ENCODE data around the gene TINAG. TPM values are rescaled to one million over a fixed set of nuclear protein-coding genes. Genes with fewer than 3 reads are reported as not detected.

TINAG gene
- total RNA-seq, 4 donors from 2014 or later = not detected

DNA sequence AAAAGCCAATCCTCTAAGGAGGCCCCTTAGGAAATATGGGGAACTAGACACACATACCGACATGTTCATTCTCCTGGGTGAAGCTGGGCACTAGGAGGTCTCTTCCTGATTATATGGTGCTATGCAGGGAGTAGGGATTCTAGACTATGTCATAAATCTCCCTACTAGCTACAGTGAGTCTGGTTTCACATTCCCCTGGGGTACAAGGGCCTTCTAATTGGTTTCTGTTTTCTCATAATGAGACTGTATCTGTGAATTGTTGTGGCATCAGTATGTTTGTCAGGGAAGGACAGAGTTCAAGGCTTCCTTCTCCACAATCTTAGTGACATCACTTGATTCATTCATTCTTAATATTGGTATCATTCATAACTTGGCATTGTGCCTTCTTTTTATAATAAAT, 103.5 kb downstream of the TINAG start:
- Histone ChIP-seq H3K4me1 (no peaks in the 10 kb centered on the region), H3K4me3 (no peak overlapping the region), H3K27ac (replicated peaks in 1 of 4) (no peak overlapping the region), H3K36me3 (no peaks in the 10 kb centered on the region), H3K27me3 (no peaks in the 10 kb centered on the region), H3K9me3 (no peaks in the 10 kb centered on the region)
- TF ChIP-seq POLR2A (IDR thresholded peaks at IDR 0.05; ENCODE audit: low read depth) (no peak), POLR2AphosphoS5 (IDR thresholded peaks at IDR 0.05) (no peak), EP300 (IDR thresholded peaks at IDR 0.05) (no peak)
- TF ChIP-seq, protein P1, sequence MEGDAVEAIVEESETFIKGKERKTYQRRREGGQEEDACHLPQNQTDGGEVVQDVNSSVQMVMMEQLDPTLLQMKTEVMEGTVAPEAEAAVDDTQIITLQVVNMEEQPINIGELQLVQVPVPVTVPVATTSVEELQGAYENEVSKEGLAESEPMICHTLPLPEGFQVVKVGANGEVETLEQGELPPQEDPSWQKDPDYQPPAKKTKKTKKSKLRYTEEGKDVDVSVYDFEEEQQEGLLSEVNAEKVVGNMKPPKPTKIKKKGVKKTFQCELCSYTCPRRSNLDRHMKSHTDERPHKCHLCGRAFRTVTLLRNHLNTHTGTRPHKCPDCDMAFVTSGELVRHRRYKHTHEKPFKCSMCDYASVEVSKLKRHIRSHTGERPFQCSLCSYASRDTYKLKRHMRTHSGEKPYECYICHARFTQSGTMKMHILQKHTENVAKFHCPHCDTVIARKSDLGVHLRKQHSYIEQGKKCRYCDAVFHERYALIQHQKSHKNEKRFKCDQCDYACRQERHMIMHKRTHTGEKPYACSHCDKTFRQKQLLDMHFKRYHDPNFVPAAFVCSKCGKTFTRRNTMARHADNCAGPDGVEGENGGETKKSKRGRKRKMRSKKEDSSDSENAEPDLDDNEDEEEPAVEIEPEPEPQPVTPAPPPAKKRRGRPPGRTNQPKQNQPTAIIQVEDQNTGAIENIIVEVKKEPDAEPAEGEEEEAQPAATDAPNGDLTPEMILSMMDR (IDR thresholded peaks at IDR 0.05) = no peak
- no CpG with 5 or more reads among the region's 1 CpG for WGBS
- intact Hi-C loops (cut with DNase I) = no loop called here
- DNase-seq (ENCODE audit: extremely low spot score) = no peak

DNA sequence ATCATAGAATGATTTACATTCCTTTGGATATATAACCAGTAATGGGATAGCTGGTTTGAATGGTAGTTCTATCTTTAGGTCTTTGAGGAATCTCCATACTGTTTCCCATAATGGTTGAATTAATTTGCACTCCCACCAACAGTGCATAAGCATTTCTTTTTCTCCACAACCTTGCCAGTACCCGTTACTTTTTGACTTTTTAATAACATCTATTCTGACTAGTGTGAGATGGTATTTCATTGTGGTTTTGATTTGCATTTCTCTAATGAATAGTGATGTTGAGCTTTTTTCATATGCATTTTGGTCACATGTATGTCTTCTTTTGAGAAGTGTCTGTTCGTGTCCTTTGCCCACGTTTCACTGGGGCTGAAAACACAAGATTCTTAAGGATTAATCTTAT, 107.3 kb downstream of the TINAG start:
- H3K4me1 ChIP-seq = no peaks in the 10 kb centered on the region
- H3K27ac ChIP-seq (replicated peaks in 1 of 4) = no peak overlapping the region
- 83% methylated on average over 3 of the region's 3 CpGs for WGBS
- no peaks in the 10 kb centered on the region for H3K27me3 ChIP-seq
- DNase-seq (ENCODE audit: extremely low spot score) = no peak
- intact Hi-C loops (cut with DNase I) = no loop called here
- TF ChIP-seq POLR2AphosphoS5 (IDR thresholded peaks at IDR 0.05) (no peak), EP300 (IDR thresholded peaks at IDR 0.05) (no peak), POLR2A (IDR thresholded peaks at IDR 0.05; ENCODE audit: low read depth) (no peak)
- TF ChIP-seq, protein P1 (IDR thresholded peaks at IDR 0.05) = no peak
- H3K4me3 ChIP-seq = no peak overlapping the region
- H3K36me3 ChIP-seq = no peaks in the 10 kb centered on the region
- H3K9me3 ChIP-seq = no peaks in the 10 kb centered on the region

DNA sequence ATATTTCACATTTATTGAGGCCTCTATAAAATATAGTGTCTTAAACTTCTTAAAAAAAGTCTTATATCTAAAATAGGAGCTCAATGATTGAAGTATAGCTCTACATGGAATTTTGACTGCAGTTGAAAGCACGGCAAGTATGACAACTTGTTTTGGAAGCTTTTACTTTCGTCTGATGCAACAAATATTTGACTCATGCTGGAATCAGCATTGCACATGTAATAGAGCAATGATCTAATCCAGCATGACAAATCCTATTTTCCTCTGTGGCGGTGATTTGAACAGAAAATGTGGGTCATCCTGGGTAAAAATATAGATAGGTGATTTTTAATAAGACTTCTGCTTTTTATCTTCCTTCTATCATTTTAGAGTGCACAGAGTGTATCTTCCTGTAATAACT, 111.6 kb downstream of the TINAG start:
- TF ChIP-seq POLR2A (IDR thresholded peaks at IDR 0.05; ENCODE audit: low read depth) (no peak), POLR2AphosphoS5 (IDR thresholded peaks at IDR 0.05) (peak in 1 of 2 donors; percentile 9), EP300 (IDR thresholded peaks at IDR 0.05) (no peak)
- TF ChIP-seq, protein P1 (IDR thresholded peaks at IDR 0.05) = no peak
- no peak overlapping the region for H3K4me3 ChIP-seq
- no peak for DNase-seq (ENCODE audit: extremely low spot score)
- 65% methylated on average over 3 of the region's 3 CpGs for WGBS
- H3K9me3 ChIP-seq = no peaks in the 10 kb centered on the region
- H3K4me1 ChIP-seq = no peaks in the 10 kb centered on the region
- intact Hi-C loops (cut with DNase I) = no loop called here
- H3K36me3 ChIP-seq = no peaks in the 10 kb centered on the region
- no peaks in the 10 kb centered on the region for H3K27me3 ChIP-seq
- no peak overlapping the region for H3K27ac ChIP-seq (replicated peaks in 1 of 4)

DNA sequence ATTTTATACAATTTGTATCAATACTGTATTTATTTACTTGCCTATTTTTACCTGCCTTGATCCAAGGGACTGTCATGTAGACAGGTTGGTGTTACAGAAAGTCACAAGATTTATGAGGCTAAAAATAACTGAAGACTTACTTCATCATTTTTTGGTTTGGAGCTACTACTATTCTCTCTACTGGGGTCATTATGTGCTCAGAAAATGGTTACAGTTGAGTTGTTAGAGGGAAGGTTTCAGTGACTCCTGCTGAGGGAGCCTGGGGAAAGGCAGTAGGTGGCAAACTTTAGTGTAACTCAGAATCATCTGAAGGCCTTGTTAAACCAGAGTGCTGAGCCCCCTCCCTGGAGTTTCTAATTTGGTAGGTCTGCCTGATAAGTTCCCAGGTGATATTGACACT, 118.8 kb downstream of the TINAG start:
- no peak overlapping the region for H3K27ac ChIP-seq (replicated peaks in 1 of 4)
- DNase-seq (ENCODE audit: extremely low spot score) = no peak
- no peak overlapping the region for H3K4me3 ChIP-seq
- intact Hi-C loops (cut with DNase I) = no loop called here
- TF ChIP-seq EP300 (IDR thresholded peaks at IDR 0.05) (no peak), POLR2A (IDR thresholded peaks at IDR 0.05; ENCODE audit: low read depth) (no peak), POLR2AphosphoS5 (IDR thresholded peaks at IDR 0.05) (no peak)
- TF ChIP-seq, protein P1 (IDR thresholded peaks at IDR 0.05) = no peak
- no peaks in the 10 kb centered on the region for H3K9me3 ChIP-seq
- H3K27me3 ChIP-seq = no peaks in the 10 kb centered on the region
- H3K4me1 ChIP-seq = no peaks in the 10 kb centered on the region
- H3K36me3 ChIP-seq = no peaks in the 10 kb centered on the region

DNA sequence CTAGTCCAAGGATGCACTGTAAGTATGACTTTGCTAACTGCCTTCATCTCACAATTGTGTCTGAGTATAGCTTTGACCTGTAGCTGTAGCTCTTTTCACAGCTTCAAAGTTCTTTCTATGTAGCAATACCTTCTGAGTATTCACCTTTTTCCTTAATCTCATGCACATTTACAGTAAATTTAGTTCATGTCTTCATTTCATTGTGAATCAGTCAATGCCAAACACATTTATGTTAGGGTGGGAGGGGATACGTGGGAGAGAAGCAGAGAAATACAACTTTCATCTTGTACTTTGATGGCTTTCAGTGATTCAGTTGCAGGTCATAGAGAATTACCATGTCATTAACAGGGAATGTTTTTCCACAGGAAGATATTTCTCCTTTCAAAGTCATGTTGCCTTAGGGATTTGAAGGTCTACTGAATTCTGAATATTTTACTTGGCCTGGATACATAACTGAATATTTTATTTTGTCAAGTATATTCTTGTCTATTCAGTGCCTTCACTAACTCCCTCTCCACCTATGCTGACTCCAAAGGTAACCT, 119.2 kb downstream of the TINAG start:
- no peaks in the 10 kb centered on the region for H3K4me1 ChIP-seq
- no peak overlapping the region for H3K27ac ChIP-seq (replicated peaks in 1 of 4)
- WGBS = 75% methylated on average over 1 of the region's 1 CpG
- TF ChIP-seq, protein P1 (IDR thresholded peaks at IDR 0.05) = no peak
- TF ChIP-seq POLR2AphosphoS5 (IDR thresholded peaks at IDR 0.05) (no peak), POLR2A (IDR thresholded peaks at IDR 0.05; ENCODE audit: low read depth) (no peak), EP300 (IDR thresholded peaks at IDR 0.05) (no peak)
- intact Hi-C loops (cut with DNase I) = no loop called here
- no peaks in the 10 kb centered on the region for H3K36me3 ChIP-seq
- no peaks in the 10 kb centered on the region for H3K27me3 ChIP-seq
- no peak overlapping the region for H3K4me3 ChIP-seq
- DNase-seq (ENCODE audit: extremely low spot score) = no peak
- no peaks in the 10 kb centered on the region for H3K9me3 ChIP-seq
